Activated T-helper 1 cell treated with anti-CD3 and anti-CD28 coated beads, Interleukin-2, amount 50 U/mL, for 16 hours (primary cell): Measurements from ENCODE around the gene HEXA.

Source experiments
- DNase-seq, 2 donors: peaks; one replicate each; pipeline ENCODE4 v3.0.0-alpha.2; 2020; ENCODE audit warnings: low read depth in 1 of 2, low spot score in 1 of 2

Gene HEXA

DNA sequence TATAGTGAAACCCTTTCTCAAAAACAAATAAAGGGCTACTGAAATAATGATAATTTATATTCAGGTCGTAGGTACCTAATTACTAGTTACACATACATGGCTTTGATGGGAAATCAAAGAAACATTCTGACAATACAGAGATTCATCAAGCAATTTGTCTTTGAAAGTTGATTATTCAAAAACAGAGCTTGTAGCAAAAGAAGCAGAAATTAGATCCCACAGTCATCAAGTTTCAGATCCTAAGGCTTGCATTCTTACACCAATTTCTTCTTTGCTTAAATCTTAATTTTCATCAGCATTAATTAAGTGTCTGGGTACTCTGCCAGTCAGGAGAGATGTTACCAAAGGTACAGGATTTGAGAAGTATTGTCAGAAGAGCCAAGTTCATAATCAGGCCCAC lies 1.5 kb upstream of the HEXA start:
- no peak for DNase-seq

DNA sequence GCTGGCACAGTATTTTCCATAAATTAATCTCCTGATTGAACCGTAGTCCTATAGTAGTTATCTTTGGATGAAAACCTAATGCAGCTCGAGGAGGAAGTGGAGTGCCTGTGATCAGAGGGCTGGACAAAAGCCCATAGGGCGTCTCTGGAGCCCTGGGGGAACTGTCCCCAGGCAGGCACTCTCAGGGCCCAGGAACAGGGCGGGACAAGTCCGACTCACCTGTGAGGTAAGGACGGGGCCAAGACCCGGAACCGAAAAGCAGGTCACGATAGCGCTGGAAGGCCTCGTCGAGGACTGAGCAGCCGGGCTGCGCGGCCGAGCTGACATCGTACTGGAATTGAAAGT lies 341 bp downstream of the HEXA start:
- DNase-seq, result no peak

DNA sequence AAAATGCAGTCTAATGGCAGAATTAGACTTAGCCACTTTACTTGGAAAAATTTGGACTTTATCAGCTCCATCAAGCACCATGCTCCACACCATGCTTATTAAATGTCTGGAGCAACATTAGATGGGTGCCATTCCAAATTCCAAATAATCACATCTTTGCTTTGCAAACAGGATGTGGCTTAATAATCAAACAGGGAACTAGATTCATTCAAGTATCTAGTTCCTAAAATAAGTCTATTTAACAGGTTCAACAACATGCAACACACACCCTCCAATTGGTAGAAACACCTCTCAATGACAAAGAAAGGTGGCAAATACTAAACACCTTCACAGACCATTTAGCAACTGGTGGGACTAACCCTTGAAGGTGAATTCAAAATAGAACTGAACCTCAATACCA lies 3.5 kb downstream of the HEXA start:
- no peak for DNase-seq

DNA sequence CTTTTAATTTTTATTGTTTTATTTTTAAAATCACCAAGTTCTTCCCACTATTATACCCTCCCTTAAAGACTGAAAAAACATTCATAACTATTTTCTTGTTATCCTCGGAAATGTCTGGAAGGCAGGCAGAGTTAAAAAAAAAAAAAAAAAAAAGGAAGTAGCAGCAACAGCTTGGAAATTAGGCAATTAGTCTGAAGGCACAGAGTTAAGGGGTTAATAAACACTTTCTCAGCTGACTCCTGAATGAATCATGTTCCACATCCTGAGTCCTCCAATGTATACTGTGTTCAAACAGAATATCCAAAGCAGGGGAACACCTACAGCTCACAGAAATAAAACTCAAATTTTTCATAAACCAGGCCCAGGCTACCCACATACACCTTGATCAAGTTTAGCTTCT lies 5.8 kb downstream of the HEXA start:
- DNase-seq, result no peak

DNA sequence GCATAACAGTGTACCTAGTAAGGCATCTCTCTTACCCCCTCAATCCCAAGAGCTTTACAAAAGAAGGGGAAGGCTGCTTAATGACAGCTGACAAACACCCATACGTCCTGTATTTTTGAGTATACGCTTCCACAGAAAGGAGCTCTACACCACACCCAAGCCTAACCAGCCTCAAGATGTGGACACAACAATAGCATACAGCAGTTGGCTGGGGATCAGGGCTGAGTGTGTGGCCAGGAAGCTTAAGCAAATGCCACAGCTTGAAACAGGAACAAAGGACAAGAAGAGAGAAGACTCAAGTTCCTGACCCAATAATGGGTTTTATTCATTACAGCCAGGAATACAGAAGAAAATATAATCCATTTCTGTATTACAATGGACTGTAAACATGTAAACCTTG lies 6.9 kb downstream of the HEXA start:
- DNase-seq, result no peak

DNA sequence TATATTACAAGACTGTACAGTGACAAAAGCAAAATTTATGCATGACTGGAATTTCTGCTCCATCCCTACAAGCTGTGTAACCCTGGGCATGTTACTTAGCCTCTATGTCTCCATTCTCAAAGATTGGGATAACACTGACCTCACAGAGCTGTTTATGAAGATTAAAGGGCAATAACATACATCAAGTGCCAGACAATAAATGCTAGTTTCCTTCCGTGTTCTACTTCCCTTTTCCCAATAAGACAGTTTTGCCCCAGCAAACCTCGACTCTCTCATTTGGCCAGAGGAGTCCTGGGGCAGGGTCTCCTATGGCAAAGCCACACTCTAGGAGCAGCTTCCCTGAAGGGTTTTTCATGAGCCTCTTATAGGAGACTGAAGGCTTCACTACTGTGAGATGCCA lies 7.5 kb downstream of the HEXA start:
- DNase-seq, result no peak

DNA sequence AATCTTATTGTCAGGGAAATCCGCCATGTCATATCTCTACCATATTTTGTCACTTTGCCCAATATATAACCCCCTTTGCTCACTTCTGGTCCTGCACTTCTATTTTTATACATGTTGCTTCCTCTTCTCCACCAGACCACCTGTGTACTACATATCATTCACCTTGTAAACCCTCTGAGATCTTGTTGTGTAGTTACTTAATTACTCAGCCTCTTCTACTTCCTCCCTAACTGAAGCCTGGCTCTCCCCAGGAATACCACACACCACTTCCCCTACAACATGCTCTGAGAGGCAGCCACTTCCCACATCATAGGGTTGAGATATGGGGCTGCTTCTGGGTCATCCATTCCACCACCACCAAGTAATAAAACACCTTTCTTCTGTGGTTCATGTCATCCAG lies 10.0 kb downstream of the HEXA start:
- DNase-seq, result no peak

DNA sequence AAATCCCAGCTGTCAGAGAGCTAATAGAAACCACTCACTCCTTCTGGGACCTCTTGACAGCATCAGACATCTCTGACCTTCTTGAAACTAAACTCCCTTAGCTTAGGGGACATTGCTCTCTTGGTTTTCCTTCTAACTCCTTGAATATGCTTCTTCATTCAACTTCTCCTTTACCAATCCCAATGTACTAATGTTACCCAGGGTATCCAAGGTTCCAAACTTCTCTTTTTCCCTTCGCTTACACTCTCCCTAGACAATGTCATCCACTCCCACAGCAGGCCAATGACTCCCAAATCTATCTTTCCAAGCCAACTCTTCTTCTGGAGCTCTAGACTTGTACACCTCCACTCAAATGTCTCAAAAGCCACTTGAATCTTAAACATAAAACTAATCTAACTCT lies 14.6 kb downstream of the HEXA start:
- DNase-seq, result no peak

DNA sequence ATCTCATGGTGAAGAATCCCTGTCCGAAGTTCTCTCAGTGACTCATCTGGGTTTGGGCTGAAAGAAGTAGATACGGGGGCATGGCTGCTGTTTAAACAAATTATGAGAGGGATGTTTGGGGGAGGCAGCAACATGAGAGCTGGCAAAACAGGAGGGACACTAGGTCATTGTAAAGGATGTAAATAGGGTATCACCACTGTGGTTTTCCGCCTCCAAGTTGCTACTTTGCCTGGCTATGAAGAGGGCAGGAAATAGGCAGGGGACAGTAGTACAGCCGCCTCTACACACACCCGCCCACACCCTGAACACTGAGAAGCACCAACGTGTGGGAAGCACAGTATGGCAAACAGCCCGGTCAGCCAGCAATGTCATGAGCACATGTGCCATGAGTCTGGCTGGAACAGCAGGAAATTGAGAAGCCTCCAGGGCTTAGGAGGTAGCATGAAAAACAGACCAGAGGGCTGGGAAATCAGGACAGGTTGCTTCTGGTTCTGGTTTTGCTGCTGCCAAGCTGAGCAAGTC lies 17.1 kb downstream of the HEXA start:
- no peak for DNase-seq

DNA sequence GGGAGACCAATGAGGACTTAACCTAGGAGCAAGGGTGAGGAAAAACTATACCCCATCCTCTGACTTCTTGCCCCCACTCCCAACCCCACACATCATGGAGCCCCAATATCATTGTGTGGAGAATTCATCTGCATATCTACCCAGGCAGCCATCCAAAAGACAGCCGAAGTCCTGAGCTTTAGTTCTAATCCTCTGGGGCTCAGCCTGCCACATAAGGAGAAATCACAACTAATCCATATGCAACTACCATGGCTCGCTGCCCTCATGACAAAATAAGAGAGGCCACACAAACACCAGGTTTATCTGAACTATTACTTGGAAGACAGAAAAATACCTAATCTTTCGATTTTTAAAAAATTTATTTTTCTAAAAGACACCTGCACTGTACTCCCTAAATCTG lies 17.7 kb downstream of the HEXA start:
- no peak for DNase-seq

DNA sequence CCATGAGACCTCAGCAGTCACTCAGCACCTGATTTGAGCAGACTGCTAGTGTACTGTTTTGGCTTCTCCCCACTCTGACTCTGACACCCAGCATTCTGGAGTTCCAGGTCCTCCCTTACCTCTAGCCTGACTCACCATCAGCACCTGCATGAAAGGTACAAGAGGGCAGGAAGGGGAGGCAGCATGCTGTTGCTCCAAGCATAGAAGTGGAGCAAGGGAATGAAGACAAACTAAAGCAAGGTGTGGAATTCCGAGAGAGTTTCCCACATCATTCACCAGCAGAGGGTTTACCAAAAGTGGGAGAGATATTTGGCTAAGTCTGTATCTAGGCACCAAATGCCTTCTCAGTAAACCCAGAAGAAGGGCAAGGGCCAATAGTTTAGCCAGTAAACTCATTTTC lies 21.3 kb downstream of the HEXA start:
- no peak for DNase-seq

DNA sequence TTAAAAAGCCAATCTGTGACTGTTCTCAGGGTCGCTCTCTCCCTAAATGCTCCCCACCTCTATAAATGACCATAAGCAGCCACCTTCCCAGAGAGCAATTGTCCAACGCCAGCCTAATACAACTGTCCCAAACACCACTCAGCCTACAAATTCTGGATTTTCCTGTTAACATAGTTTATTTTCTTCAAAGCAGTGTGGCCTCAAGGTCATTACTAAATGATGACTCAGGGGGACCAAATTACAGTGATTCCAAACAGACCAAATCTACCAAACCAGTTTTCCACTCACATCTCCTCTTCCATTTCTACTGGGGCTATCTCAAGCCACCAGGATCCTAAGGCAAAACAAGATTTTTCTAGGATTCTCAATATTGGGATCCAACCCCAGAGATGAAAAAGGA lies 22.5 kb downstream of the HEXA start:
- no peak for DNase-seq

DNA sequence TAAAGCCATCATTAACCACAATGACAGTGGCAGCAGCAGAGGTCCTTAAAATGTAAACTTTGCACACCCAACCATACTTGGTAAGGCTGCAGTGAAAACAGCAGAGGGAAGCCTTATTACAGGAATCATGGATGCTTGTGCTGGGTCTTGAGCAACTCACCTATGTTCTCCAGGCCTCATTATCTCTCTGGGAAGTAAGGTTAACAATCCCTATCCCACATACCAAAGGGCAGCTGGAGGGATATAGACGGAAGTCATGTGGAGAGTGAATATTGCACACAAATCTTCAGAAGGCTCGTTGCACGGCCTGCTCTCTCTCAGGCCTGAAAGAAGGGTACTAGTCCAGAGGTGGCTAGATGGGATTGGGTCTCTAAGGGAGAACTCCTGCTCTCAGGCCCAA lies 30.0 kb downstream of the HEXA start:
- no peak for DNase-seq

DNA sequence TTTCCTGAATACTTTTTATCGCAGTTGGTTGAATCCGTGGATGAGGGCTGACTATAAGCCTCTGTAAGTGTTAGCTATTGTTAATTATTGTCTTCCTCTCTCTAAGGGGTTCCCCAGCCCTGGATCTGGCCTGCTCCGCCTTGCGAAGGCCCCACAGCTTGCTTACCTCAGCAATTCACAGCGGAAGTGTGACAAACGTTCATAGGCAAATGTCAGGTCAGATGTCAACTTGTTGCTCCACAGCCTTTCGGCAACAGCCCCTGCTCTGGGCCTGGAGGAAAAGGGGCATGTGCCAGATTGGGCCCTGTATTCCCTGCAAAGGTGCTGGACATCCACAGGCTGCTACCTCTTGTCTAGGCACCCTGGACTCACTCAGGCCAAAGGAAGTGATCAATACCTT lies 30.5 kb downstream of the HEXA start:
- no peak for DNase-seq

DNA sequence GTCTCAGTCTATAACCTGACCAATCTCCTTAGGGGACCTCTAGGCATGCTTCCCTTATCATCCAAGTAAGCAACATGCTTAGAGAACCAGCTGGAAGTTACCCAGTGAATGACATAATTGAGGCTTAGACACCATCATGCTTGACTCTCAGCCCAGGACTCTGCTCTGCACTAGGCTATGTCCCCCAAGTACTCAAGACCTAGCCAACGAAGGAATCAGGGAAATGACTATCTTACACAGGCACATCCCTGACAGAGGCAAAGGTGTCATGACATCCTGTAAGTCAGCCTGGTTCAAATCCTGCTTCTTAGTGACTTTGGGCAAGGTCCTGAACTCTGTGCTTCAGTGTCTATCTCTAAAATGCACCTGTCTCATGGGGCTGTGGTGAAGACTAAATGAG lies 31.2 kb downstream of the HEXA start:
- DNase-seq, result no peak

DNA sequence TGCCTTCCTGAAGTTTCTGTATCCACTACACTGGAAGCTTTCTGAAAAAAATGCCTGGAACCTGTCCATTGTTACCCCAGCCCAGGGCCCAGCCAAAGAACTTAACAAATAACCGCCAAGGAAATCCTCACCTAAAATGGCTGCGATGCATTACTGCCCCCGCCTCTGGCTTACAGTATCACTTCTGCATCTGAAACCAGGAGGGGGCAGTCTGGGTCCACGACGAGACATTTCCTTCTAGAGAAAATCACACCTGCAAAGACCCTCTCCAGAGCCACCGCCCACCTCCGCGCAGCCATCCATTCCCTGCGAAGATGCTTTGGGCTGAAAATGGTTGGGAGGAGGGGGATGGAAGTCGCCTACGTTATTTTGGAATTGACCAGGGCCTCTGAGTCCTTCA lies 33.4 kb downstream of the HEXA start:
- DNase-seq, result no peak

DNA sequence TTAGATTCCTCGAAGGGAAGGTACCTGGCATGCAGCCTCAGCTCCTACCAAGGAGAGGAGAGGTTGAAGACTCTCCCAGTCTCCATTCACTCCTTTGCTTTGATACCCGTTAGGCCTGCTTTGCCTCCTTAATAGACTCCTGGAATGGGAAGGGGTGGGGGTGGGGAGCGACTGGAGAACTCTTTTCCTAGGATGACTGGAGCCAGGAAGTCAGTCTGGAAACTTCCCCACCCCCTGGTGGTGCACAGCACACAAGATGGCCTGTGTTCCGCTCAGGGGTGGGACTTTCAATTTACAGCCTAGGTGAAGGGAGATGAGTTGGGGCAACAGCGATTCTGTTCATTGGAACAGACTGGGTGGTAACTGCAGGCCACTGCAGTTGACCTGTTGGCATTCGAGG lies 34.5 kb downstream of the HEXA start:
- no peak for DNase-seq

DNA sequence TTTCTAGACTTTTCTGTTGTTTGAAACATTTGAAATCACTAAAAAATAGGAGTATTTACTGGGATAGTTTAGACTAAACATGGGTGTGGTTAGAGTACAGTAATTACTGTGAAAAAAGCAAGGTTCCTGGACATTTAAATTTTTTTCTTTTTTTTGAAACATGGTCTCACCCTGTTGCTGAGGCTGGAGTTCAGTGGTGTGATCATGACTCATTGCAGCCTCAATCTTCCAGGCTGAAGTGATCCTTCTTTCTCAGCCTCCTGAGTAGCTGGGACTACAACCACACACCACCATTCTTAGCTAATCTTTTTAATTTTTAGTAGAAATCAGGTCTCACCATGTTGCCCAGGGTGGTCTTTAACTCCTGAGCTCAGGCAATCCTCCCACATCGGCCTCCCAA lies 35.4 kb downstream of the HEXA start:
- DNase-seq, result no peak

DNA sequence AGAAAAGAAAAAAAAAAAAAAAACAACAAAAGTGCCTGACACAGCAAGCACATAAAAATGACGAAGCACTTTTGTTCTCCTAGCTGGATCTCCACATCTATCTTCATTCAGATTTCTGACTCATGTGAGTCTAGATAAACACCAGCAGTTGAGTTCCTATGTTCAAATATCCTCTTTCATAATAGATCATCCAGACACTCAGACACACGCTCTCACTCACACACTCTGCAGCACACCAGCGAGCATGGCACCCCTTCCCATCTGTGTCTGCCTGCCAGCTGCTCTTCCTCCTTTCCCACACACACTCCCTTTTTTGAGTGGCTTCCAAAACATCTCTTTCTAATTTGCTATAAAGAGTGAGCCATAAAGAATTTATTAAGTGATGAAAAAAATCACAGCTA lies 36.0 kb downstream of the HEXA start:
- no peak for DNase-seq

DNA sequence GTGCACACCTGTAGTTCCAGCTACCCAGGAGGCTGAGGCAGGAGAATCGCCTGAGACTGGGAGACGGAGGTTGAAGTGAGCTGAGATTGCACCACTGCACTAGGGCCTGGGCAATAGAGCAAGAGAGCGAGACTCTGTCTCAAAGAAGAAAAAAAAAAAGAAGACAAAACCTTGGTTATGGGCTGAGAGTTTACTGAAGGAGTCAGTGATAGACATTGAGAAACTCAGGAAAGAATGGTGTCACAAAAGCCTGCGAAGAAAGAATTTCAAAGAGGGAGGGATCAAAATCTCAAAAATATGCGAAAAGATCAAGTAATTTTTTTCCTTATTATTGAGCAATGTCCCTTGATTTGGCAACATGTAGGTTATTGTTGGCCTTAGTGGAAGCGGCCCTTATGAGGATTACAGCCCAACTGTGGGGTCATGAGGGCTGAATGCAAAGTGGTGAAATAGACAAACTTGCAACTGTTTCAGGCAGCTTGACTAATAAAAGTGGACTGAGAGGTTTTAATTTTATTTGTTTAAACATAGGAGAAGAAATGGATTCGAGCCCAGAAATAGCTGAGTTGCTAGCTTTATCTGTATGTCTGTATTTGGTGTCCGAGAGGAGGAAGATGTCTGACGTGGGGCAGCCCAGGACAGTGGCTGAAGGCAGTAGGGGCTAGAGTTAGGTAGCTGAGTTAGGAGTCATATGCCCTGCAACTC lies 37.0 kb downstream of the HEXA start:
- DNase-seq, result no peak

DNA sequence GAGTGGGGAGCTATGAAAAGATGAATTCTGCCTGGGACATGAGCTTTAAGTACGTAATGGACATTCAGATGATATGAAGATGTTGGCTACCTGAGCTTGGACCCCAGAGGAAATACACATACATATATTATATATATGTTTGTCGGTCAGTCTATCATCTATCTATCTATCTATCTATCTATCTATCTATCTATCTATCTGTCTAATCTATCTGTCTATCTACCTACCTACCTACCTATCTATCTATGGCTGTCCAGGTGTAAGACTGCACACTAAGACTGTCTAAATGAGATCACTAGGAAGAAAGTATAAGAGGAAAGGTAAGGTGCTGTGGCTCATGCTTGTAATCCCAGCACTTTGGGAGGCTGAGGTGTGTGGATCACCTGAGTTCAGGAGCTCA lies 37.7 kb downstream of the HEXA start:
- DNase-seq, result no peak

DNA sequence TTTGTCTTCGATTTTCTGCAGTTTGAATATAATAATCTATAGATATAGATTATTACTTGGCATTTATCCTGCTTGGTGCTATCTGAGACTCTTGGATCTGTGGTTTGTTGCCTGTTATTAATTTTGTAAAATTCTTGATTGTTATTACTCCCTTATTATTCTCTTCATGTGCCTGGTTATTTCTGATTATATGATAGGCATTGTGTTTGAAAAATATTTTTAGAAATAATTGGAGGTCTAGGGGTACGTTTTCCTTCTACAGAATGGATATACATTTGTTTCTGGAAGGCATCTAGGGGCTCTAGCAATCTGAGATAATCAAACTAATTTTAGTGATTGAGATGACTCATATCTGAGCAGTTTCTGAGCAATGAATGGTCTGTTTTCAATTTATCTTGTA lies 41.0 kb downstream of the HEXA start:
- no peak for DNase-seq

DNA sequence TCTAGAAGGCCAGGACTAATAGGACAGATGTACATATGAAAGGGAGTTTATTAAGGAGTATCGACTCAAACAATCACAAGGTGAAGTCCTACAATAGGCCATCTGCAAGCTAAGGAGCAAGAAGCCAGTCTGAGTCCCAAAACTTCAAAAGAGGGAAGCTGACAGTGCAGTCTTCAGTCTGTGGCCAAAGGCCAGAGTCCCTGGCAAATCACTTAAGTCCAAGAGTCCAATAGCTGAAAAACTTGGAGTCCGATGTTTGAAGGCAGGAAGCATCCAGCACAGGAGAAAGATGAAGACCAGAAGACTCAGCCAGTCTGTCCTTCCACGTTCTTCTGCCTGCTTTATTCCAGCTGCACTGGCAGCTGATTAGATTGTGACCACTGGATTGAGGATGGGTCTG lies 44.8 kb downstream of the HEXA start:
- DNase-seq, result no peak

DNA sequence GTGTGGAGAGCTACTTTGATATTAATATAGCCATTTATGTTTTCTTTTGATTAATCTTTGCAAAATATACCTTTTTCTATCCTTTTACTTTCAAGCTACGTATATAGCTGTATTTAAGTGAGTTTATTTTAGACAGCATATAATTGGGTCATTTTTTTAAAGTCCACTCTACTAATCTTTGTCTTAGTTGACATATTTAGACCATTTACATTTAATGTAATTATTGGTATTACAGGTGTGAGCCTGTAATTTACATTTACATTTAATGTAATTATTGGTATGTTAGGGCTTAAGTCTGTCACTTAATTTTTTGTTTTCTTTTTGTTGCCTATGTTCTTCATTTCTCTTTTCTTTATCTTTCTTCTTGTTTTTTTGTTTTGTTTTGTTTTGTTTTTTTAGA lies 52.1 kb downstream of the HEXA start:
- DNase-seq, result no peak
